AG09309 (cell line): ENCODE results near the gene EREG.
A peak's percentile ranks its signal among the peaks of the same experiment; 100 is the strongest.

Source experiments
- DNase-seq: peaks from one replicate; pipeline ENCODE4 v3.0.0-alpha.2; 2010; ENCODE audit warnings: low read depth
- H3K4me3 ChIP-seq: 2 replicates; pipeline ENCODE4 v1.5.1; 2011; ENCODE audit warnings: mild to moderate bottlenecking, low read depth, low read length, moderate library complexity; ENCODE audit not compliant: control insufficient read depth
- TF ChIP-seq, protein P1 (sequence below): IDR thresholded peaks from 2 replicates; pipeline ENCODE4 v1.5.1; 2011; ENCODE audit warnings: mild to moderate bottlenecking, low read depth, low read length, inconsistent platforms; ENCODE audit not compliant: insufficient read depth, control insufficient read depth; ENCODE audit errors: missing control alignments

EREG gene

DNA sequence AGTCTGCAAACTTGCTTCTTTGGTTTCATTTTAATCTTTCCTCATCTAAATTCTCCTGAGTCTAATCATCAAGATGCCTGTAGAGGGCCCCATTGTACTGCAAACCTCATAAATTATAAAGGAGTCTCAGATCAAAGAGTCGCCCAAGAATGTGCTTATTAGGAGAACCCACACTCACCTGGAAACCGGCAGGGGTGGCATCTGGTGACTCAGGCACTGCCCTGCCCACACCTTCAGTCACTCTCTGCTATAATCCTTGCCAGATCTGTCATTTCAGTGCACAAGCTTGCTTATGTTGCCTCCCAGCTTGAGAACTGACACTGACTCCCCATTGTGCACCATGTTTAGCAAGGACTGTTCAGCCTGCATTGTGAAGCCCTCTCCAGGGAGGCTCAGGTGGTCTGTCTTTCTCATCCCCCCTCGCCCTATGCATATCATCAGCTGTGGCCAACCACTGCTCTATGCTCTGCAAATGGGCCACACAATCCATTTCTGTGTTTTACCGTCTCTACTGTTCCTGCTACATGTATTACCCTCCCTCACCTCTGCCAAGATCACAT, 44.3 kb upstream of the EREG start:
- DNase-seq = no peak
- H3K4me3 ChIP-seq = no peak overlapping the region
- TF ChIP-seq, protein P1, sequence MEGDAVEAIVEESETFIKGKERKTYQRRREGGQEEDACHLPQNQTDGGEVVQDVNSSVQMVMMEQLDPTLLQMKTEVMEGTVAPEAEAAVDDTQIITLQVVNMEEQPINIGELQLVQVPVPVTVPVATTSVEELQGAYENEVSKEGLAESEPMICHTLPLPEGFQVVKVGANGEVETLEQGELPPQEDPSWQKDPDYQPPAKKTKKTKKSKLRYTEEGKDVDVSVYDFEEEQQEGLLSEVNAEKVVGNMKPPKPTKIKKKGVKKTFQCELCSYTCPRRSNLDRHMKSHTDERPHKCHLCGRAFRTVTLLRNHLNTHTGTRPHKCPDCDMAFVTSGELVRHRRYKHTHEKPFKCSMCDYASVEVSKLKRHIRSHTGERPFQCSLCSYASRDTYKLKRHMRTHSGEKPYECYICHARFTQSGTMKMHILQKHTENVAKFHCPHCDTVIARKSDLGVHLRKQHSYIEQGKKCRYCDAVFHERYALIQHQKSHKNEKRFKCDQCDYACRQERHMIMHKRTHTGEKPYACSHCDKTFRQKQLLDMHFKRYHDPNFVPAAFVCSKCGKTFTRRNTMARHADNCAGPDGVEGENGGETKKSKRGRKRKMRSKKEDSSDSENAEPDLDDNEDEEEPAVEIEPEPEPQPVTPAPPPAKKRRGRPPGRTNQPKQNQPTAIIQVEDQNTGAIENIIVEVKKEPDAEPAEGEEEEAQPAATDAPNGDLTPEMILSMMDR = peak; percentile 63

DNA sequence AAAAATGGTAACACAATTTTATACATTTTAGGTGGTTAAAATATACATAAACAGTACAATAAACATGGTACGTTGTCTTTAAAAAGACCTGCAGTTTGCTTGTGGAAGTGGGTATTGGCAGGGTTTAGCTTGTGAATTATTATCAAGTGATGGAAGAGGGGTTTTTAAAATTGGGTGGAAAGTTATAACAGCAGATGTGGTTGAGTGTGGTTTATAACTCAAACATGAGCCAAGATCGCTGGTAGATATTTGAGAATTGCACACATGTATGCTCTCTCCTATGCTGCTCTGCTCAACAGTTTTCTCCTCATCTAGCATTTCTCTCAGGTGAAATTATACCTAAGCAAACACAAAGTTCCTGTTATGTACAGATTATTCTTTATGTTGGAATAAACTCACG, 42.6 kb upstream of the EREG start:
- DNase-seq = no peak
- H3K4me3 ChIP-seq = no peak overlapping the region
- TF ChIP-seq, protein P1 = no peak

DNA sequence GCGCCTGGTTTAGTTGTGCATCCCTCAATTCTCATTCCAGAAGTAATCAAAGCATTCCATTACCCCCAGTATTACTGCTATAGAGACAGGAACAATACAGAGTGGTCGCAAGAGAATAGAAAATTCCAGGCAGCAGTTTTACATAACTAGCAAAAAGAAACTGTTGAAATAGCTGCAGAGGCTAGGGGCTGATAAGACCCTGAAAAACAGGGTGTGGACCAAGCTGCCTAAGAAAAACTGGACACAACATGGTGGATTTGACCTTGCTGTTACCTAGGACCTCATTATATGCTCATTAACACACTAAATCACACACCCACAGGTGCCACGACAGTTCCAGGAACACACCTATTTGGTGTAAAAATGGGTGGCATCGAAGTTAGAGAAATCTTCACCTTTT, 41.3 kb upstream of the EREG start:
- TF ChIP-seq, protein P1 = no peak
- DNase-seq = no peak
- no peak overlapping the region for H3K4me3 ChIP-seq

DNA sequence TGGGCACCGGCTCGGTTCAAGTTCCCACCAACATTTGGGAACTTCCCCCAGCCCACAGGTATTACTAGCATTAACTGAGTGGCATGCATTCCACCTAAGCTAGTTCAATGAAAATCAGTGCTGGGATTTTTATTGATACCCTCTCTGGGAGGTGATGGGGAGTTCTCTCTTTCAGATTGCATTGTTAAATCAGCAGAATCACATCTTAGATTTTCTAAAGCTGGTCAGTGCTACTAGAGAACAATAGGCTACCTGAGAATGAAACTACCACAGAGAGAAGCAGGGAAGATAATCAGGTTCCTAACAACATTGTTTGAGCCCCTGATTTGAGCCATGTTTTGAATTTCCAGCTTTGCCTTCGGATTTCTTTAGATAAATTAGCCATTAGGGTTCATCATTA, 40.7 kb upstream of the EREG start:
- no peak for DNase-seq
- TF ChIP-seq, protein P1 = no peak
- no peak overlapping the region for H3K4me3 ChIP-seq

DNA sequence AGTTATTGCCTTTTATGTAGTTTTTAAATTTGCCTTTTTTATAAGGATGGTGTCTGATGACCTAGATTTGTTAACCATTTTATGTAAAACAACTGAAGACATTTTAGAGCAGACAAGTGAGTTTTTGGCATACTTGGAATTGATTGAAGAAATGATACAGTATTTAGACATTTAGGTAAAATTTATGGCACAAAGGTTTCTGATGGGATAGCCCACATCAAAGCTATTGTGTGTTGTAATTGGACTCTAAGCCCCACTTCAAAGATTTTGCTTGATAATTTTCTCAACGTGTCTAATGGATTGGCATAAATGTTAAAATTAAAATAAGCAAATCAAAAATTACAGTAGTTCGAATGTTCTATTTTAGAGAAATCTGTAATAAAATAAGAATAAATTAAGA, 39.1 kb upstream of the EREG start:
- TF ChIP-seq, protein P1 = no peak
- no peak for DNase-seq
- H3K4me3 ChIP-seq = no peak overlapping the region

DNA sequence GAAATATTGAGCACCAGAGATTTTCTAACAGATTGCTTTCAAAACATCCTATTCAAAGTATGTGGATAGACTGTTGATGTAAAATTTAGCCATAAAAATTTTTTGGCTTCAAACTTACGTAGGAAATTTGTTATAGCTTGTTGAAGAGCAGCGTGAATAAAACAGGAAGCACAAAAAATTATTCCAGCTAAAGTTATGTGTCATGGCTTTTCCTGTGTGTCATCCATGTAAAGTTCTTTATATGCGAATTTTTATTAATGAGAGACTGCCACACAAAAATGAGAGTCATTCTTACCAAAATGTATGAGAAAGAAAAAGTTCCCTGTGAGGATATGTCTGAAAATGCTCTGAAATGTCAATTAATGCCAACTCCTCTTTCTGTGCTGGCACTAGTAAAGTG, 37.2 kb upstream of the EREG start:
- H3K4me3 ChIP-seq = no peak overlapping the region
- TF ChIP-seq, protein P1 = no peak
- DNase-seq = no peak

DNA sequence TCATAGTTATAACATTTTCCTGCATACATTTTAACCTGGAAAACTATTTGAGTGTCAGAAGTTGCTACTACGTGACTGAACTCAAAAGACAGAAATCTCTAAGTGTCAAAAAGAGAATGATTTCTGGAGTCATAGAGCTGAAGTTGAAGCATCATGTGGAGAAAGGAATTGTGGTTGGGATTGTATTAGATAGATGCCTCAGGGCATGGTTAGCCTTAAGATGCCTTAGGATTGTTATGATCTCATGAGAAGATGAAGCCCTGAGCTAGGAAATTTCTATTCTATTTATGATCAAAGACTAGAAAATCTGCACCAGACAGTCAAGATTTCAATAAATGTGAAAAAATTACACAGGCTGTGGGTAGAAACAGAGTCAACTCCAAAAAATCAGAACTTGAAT, 36.4 kb upstream of the EREG start:
- TF ChIP-seq, protein P1 = no peak
- DNase-seq = no peak
- H3K4me3 ChIP-seq = no peak overlapping the region
